ENCODE measurements around the gene PKIG. TPM values are rescaled to one million over a fixed set of nuclear protein-coding genes. Genes with fewer than 3 reads are reported as not detected.
"Not testable (repeated sequence)": the region's sequence is repeated elsewhere in the genome, so short reads cannot be mapped to it uniquely, and the experiment has no call there.

Gene PKIG
- total RNA-seq, 1 donor from 2014 or later, result 181 TPM

- H3K4me3 Mint-ChIP-seq, result peak overlapping the region; percentile 94
Measured at GRCh38 chr20:44587035-44587980, 4.9 kb downstream of the PKIG start.

GRCh38 chr20:44588321-44588720, 5.9 kb downstream of the PKIG start:
- CTCF ChIA-PET, result interaction anchor here (1.0 to 5.0 kb wide), 4 partner anchors 9 to 21 kb away, joined by 4 to 46 read pairs (median 21); no protein-coding TSS in a partner anchor
- peaks cover 95% of the 10 kb centered on the region for H3K4me1 Mint-ChIP-seq
- DNase-seq; ATAC-seq (ENCODE audit: low read depth); H3K27me3 Mint-ChIP-seq; H3K9me3 Mint-ChIP-seq: not testable (repeated sequence)
- intact Hi-C loops (cut with micrococcal nuclease), result loop anchor here (5.0 kb wide), 1 partner anchor 906 kb away; no protein-coding TSS in a partner anchor
- peaks cover 80% of the 10 kb centered on the region for H3K36me3 Mint-ChIP-seq (ENCODE audit: low read depth)
- peak overlapping the region; percentile 94 for H3K4me3 Mint-ChIP-seq
- POLR2A ChIA-PET, result interaction anchor here (0.7 to 5.3 kb wide), 6 partner anchors 9 to 1000 kb away, joined by 3 to 154 read pairs (median 10); partner anchors contain the start of gene SERINC3
- peak overlapping the region; percentile 96 for H3K27ac Mint-ChIP-seq

More at GRCh38 chr20:44587035-44587980, 4.9 kb downstream of the PKIG start:
- H3K9me3 Mint-ChIP-seq, result no peaks in the 10 kb centered on the region
- TF ChIP-seq CTCF (IDR thresholded peaks at IDR 0.05), result no peak
- H3K4me1 Mint-ChIP-seq, result peaks cover 88% of the 10 kb centered on the region
- CTCF ChIA-PET, result interaction anchor here (0.7 to 5.0 kb wide), 7 partner anchors 8 to 22 kb away, joined by 3 to 46 read pairs (median 14); no protein-coding TSS in a partner anchor
- H3K27me3 Mint-ChIP-seq, result no peaks in the 10 kb centered on the region
- DNase-seq (no peak), ATAC-seq (ENCODE audit: low read depth) (peak; percentile 1)
- intact Hi-C loops (cut with micrococcal nuclease), result loop anchor here (2.0 to 5.0 kb wide), 4 partner anchors 59 to 905 kb away; partner anchors contain the start of gene OSER1
- peak overlapping the region; percentile 96 for H3K27ac Mint-ChIP-seq
- POLR2A ChIA-PET, result interaction anchor here (0.6 to 5.3 kb wide), 14 partner anchors 8 to 905 kb away, joined by 3 to 154 read pairs (median 14); partner anchors contain the start of genes ADA, SERINC3, STK4 and TTPAL
- H3K36me3 Mint-ChIP-seq (ENCODE audit: low read depth), result peaks cover 80% of the 10 kb centered on the region

- Mint-ChIP-seq H3K9me3 (no peaks in the 10 kb centered on the region), H3K27ac (peak overlapping the region; percentile 89), H3K4me1 (peaks cover 96% of the 10 kb centered on the region), H3K27me3 (no peaks in the 10 kb centered on the region), H3K4me3 (peak overlapping the region; percentile 24), H3K36me3 (ENCODE audit: low read depth) (peaks cover 79% of the 10 kb centered on the region)
- intact Hi-C loops (cut with micrococcal nuclease), result loop anchor here (5.0 kb wide), 1 partner anchor 907 kb away; no protein-coding TSS in a partner anchor
- TF ChIP-seq CTCF (IDR thresholded peaks at IDR 0.05), result no peak
- ATAC-seq (ENCODE audit: low read depth) (no peak), DNase-seq (no peak)
- POLR2A ChIA-PET, result interaction anchor here (5.3 kb wide), 1 partner anchor 12 kb away, joined by 154 read pairs; no protein-coding TSS in a partner anchor
- CTCF ChIA-PET, result interaction anchor here (0.8 to 3.7 kb wide), 4 partner anchors 13 to 20 kb away, joined by 3 to 26 read pairs (median 12); no protein-coding TSS in a partner anchor
Measured at GRCh38 chr20:44589537-44589936, 7.2 kb downstream of the PKIG start.

GRCh38 chr20:44590980-44591778, 8.8 kb downstream of the PKIG start:
- H3K4me3 Mint-ChIP-seq, result peak overlapping the region; percentile 52
- ATAC-seq (ENCODE audit: low read depth) (no peak), DNase-seq (no peak)

More at GRCh38 chr20:44590980-44591778, 8.8 kb downstream of the PKIG start:
- CTCF ChIA-PET, result interaction anchor here (0.8 to 3.7 kb wide), 3 partner anchors 13 to 18 kb away, joined by 3 to 26 read pairs (median 21); no protein-coding TSS in a partner anchor
- Mint-ChIP-seq H3K36me3 (ENCODE audit: low read depth) (peaks cover 79% of the 10 kb centered on the region), H3K27me3 (no peaks in the 10 kb centered on the region), H3K27ac (peak overlapping the region; percentile 89), H3K9me3 (no peaks in the 10 kb centered on the region), H3K4me1 (peaks cover 97% of the 10 kb centered on the region)
- intact Hi-C loops (cut with micrococcal nuclease), result loop anchor here (1.0 kb wide), 1 partner anchor 9 kb away; no protein-coding TSS in a partner anchor
- TF ChIP-seq CTCF (IDR thresholded peaks at IDR 0.05), result no peak
- POLR2A ChIA-PET, result interaction anchor here (0.8 to 1.8 kb wide), 7 partner anchors 8 to 31 kb away, joined by 3 to 5 read pairs (median 4); partner anchors contain the start of gene PKIG

All from activated B cell treated with CpG ODN at 0.5 μM for 24 hours (primary cell).